GM12874 (cell line): Measurements from ENCODE around the gene EDEM3.

ENCODE experiments used
- TF ChIP-seq, protein P1 (sequence below): IDR thresholded peaks from 2 replicates; pipeline ENCODE4 v1.5.1; 2011; ENCODE audit warnings: low read depth, mild to moderate bottlenecking, control low read depth, low read length, moderate library complexity; ENCODE audit not compliant: insufficient read depth

The EDEM3 gene

DNA sequence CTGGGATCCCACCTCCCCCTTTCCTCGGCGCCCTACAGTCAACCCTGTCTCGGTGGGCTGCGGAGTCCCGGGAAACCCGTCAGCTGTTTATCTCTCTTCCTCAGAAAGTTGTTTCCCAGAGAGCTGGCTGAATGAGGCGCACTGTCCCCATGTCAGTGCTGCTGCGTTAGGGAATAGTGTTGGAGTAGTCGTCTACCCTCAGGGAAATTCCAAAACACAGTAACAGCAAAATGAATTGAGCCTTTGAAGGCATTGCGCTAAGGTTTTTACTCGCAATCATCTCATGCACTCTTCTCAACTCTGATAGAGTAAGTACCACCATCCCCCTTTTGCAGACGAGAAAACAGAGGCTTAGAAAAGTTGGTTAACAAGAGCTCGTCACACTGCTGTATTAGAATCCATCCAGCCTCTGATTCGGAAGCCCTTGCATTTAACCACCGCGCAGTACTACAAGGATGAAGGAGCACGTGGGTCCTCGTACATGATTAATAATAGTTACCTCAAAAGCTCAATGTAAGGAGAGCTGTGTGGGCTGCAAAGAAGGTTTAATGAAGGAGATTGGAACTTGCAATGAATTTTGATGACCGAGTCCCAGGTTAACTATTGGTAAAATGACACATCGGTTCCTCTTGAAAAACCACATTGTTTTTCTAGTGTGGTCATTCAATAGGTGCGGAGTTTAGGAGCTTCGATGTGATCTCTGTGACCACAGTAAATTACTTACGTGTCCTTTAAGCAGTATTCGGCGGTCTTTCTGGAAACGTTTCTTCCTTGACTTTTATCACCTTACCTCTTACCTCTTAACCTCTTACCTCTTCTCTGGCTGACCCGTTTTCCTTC is 788 bp upstream of the EDEM3 start:
- TF ChIP-seq, protein P1, sequence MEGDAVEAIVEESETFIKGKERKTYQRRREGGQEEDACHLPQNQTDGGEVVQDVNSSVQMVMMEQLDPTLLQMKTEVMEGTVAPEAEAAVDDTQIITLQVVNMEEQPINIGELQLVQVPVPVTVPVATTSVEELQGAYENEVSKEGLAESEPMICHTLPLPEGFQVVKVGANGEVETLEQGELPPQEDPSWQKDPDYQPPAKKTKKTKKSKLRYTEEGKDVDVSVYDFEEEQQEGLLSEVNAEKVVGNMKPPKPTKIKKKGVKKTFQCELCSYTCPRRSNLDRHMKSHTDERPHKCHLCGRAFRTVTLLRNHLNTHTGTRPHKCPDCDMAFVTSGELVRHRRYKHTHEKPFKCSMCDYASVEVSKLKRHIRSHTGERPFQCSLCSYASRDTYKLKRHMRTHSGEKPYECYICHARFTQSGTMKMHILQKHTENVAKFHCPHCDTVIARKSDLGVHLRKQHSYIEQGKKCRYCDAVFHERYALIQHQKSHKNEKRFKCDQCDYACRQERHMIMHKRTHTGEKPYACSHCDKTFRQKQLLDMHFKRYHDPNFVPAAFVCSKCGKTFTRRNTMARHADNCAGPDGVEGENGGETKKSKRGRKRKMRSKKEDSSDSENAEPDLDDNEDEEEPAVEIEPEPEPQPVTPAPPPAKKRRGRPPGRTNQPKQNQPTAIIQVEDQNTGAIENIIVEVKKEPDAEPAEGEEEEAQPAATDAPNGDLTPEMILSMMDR, result no peak

DNA sequence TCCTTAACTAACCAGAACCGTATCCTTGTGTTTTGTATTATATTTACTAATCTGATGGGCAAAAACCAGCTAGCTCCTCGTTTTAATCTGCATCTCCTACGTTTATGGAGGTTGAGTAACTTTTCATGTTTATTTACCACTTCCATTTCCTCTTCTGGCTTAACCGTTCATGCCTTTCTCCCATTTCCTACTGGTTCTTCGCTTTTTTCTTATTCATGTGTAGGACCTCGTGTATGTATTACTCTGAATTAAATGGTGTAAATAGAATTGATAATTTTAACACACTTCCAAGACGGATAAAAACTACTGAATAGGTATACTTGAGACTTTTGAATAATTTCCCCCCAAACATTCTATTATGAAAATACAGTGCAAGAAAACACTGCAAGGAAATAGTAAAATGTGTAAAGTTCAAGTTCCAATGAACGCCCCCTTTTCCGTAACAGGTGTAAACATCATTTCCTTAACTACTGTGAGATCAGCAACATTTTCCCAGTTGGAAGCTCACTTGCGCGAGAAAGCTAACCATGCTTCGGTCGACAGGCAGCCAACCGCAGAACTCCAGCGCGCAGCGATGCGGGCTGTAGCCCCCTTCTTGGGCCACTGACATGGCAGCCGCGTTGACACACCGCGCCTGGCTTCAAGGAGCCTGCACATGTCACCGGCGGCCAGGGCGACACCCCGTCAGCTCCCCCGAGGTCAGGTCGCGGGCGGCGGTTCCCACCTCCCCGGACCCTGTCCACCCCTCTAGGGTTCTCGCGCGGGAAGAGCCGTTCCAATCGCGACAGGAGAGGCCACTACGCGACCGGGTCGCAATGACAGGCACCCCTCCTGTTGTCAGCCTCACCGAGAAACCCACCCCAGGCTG is 816 bp downstream of the EDEM3 start:
- TF ChIP-seq, protein P1, result no peak

DNA sequence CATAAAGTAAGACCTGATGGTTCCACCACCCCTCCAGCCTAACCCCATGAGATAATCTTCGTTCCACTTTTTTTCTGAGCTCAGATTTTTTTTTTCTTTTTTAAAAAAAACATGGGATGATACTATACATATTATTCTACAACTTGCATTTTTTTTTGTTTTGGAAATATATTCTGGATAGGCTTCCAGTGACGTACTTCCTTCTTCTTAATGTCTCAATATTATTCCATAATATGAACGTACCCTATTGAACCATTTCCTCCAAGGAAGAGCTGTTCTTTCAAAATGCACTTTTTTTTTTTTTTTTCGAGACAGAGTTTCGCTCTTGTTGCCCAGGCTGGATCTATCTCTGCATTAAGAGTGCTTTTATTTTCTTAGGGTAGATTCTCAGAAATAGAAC is 1.5 kb downstream of the EDEM3 start:
- TF ChIP-seq, protein P1, result no peak

DNA sequence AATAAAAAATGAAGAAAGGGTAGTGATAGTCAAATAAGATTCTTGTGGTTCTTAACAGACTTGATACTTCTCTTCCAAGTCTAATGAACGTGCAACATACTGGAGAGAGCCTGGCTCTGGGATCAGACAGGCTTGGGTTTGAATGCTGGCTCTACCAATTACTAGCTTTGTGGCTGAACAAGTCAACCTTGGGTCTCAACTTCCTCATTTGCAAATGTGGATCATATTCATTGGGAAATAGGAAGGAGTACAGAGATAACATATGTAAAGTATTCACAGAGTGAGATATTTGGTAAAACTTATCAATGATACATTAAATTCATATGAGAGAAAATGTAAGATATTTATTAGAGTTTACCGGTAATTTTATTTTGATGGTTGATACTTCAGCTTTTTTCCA is 2.0 kb downstream of the EDEM3 start:
- TF ChIP-seq, protein P1, result no peak

DNA sequence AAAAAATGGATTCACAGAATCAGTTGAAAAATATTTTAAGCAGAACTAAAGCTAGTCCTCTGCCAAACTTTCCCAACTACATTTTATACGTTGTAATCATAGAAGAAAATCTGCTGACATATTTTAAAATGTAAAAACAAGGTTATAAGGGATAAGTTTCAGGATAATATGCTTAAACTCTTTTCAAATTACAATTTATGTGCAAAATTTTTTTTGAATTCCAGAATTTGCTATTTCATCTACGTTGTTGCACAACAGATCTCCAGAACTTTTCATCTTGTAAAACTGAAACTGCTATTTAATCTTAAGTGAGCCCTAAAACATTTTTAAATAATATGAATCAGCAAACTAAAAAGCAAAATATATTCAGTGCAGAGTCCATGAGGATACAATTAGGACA is 5.9 kb downstream of the EDEM3 start:
- TF ChIP-seq, protein P1, result no peak

DNA sequence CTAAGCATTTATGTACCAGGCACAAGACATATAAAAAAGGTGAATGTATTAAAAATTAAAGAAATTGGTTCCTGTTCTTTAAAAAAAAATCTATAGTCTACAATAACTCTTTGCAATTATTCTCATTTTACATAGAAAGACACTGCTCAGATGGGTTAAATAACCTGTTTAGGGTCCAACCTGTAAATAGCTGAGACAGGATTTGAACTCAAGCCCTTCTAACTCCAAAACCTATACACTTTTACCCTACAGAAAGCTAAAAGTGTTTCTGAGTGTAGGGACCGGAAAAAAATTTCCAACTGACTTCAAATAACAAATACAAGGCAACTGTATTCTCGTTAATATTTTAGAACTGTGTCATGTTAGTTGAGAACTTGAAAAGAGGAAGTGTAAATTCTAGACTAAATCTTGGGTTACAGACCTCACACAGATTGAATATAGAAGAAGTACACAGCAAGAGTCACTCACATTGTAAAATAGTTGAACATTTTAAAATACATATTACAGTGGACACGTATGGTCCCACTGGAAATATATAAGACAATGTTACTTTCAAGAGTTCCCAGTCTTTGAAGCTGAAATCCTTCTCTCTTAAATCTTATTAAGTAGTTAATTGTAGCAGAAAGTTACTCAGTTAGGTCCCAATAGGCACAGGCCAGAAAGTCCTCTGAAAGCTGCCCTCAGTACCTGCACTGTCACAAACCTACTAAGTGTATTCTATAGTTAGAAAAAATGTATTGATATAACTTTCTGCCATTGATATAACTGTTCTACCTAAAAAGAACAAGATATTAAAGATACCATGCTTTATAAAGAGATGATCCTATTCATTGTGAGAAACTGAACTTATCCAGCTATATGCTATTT is 7.3 kb downstream of the EDEM3 start:
- TF ChIP-seq, protein P1, result no peak
